Brain microvascular endothelial cell (primary cell): ENCODE data around the gene EML4.

Source experiments
- DNase-seq: peaks from one replicate; pipeline ENCODE4 v3.0.0-alpha.2; 2020
- H3K27ac ChIP-seq: fragments of 250-450 bp; sonication (Bioruptor Pico); 2 replicates; pipeline ENCODE4 v1.5.1; 2020; ENCODE audit warnings: mild to moderate bottlenecking, moderate library complexity
- H3K27me3 ChIP-seq: fragments of 250-450 bp; sonication (Bioruptor Pico); replicated peaks from 2 replicates; pipeline ENCODE4 v1.5.1; 2020; ENCODE audit warnings: mild to moderate bottlenecking
- H3K36me3 ChIP-seq: fragments of 250-450 bp; sonication (Bioruptor Pico); replicated peaks from 2 replicates; pipeline ENCODE4 v1.5.1; 2020; ENCODE audit warnings: mild to moderate bottlenecking
- H3K4me3 ChIP-seq: 2 replicates; pipeline ENCODE4 v1.5.1; 2011; ENCODE audit warnings: low read depth, mild to moderate bottlenecking, control low read depth, low read length, moderate library complexity
- in situ Hi-C: cut with HindIII; loops from 2 replicates; pipeline ENCODE4 v1.10.0; 2017; ENCODE audit warnings: low sequenced_read_pairs, low pct_ligation_motif_present
- TF ChIP-seq, protein P1 (sequence below): IDR thresholded peaks from 2 replicates; pipeline ENCODE4 v1.5.1; 2011; ENCODE audit warnings: low read depth, mild to moderate bottlenecking, moderate library complexity, low read length, control low read depth, inconsistent platforms; ENCODE audit errors: missing control alignments

The EML4 gene

DNA sequence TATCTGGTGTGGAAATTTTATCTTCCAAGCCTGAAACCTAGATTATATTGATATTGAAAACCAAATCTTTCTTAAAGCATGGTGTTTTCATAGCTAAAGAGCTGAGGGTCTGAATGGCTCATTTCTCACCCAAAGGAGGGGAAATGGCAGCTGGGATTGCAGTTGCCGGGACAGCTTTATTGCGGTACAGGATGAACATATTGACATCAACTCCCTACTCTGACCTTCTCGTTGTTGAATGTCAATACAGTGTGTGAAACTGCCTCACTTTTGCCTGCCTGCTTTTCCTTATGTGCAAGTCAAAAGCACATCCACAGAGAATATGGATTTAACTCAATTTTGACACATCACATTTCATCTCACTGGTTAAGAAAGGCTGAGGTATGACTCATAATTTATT, 195.5 kb downstream of the EML4 start:
- in situ Hi-C loops = no loop called here
- H3K27ac ChIP-seq = no peak overlapping the region
- TF ChIP-seq, protein P1, sequence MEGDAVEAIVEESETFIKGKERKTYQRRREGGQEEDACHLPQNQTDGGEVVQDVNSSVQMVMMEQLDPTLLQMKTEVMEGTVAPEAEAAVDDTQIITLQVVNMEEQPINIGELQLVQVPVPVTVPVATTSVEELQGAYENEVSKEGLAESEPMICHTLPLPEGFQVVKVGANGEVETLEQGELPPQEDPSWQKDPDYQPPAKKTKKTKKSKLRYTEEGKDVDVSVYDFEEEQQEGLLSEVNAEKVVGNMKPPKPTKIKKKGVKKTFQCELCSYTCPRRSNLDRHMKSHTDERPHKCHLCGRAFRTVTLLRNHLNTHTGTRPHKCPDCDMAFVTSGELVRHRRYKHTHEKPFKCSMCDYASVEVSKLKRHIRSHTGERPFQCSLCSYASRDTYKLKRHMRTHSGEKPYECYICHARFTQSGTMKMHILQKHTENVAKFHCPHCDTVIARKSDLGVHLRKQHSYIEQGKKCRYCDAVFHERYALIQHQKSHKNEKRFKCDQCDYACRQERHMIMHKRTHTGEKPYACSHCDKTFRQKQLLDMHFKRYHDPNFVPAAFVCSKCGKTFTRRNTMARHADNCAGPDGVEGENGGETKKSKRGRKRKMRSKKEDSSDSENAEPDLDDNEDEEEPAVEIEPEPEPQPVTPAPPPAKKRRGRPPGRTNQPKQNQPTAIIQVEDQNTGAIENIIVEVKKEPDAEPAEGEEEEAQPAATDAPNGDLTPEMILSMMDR = no peak
- no peak overlapping the region for H3K4me3 ChIP-seq
- H3K36me3 ChIP-seq = no peaks in the 10 kb centered on the region
- DNase-seq = no peak
- no peaks in the 10 kb centered on the region for H3K27me3 ChIP-seq

DNA sequence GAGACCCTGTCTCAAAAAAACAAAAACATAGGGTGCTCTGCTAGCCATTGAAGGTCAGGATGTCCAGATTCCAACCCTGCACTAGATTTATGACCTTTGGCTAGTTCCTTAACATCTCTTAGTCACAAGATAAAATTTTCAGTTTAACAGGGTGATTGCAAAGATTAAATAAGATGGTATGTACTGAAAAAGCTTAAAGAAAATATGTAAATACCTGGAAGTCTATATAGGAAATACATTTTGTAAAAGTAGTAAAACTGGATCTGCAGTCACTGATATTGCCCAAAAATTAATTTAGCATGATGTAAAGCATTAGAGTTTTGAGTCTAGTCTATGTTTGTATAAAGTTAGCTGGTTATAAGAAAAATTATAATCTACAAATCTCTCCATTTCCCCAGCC, 197.3 kb downstream of the EML4 start:
- Histone ChIP-seq H3K4me3 (no peak overlapping the region), H3K27me3 (no peaks in the 10 kb centered on the region), H3K27ac (no peak overlapping the region), H3K36me3 (no peaks in the 10 kb centered on the region)
- DNase-seq = no peak
- in situ Hi-C loops = no loop called here
- TF ChIP-seq, protein P1 = no peak

GRCh38 chr2:42367835-42368234, 198.7 kb downstream of the EML4 start:
- H3K27ac ChIP-seq = no peak overlapping the region
- H3K36me3 ChIP-seq = no peaks in the 10 kb centered on the region
- H3K27me3 ChIP-seq = no peaks in the 10 kb centered on the region
- DNase-seq = no peak
- in situ Hi-C loops = no loop called here
- no peak overlapping the region for H3K4me3 ChIP-seq
- TF ChIP-seq, protein P1 = no peak

DNA sequence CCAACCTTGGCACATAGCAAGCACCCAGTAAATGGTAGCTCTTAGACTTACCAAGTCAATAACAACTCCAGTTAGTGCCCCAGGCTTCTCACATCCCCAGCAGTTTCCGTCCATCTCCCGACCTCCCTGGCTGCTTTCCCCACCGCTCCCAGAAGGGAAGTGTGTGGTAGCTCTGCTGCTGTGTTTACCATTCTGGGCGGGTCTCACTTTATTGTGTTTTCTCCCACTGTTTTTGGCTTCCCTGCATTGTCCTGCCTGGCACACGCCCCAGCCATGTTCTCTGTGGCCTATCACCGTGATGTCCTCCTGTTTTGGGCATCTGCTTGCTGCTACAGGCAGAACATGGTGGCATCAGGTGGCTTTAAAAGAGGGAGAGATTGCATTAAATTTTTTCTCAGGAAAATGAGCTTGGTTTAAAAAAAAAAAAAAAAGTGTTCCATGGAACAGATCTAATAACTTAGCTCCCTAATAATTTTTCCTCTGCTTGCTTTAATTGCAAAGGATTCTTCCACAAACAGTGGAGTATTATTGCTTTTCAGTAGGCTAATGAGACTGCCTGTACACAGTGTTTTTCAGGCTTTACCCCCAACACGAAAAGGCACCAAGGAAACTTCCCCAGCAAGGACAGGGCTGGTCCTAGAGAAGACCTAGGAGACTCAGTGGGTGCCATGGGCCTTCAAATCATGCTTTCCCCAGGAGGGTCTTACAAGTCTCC, 199.8 kb downstream of the EML4 start:
- TF ChIP-seq, protein P1 = no peak
- no peak for DNase-seq
- no peaks in the 10 kb centered on the region for H3K36me3 ChIP-seq
- in situ Hi-C loops = no loop called here
- H3K27ac ChIP-seq = no peak overlapping the region
- H3K27me3 ChIP-seq = no peaks in the 10 kb centered on the region
- H3K4me3 ChIP-seq = no peak overlapping the region

- Histone ChIP-seq H3K36me3 (no peaks in the 10 kb centered on the region), H3K27ac (no peak overlapping the region), H3K27me3 (no peaks in the 10 kb centered on the region), H3K4me3 (no peak overlapping the region)
- DNase-seq = no peak
- in situ Hi-C loops = no loop called here
- TF ChIP-seq, protein P1 = no peak
These were observed 200.5 kb downstream of the EML4 start for GRCh38 chr2:42369532-42370229.
